SK-N-SH (cell line): Measurements from ENCODE around the gene DPEP2. TPM values are rescaled to one million over a fixed set of nuclear protein-coding genes. Genes with fewer than 3 reads are reported as not detected.

Source experiments
- CTCF ChIA-PET: fragments of 300-600, 350-600 bp; formaldehyde crosslinking; extraction: SDS; loops from one replicate; lab custom pipeline; 2021; lab: Yijun Ruan, JAX
- POLR2A ChIA-PET: fragments of 350-600 bp; sonication (Branson Sonifier 250); formaldehyde crosslinking; extraction: SDS; loops from one replicate; lab custom pipeline; 2020; ENCODE audit warnings: antibody characterized with exemption, inconsistent platforms; lab: Yijun Ruan, JAX
- DNase-seq: peaks from one replicate; pipeline ENCODE4 v3.0.0; 2012
- H2AFZ ChIP-seq: fragments of 200-600 bp; sonication (generic); 2 replicates; pipeline ENCODE4 v1.8.1; 2016; ENCODE audit warnings: antibody characterized with exemption, mild to moderate bottlenecking, low read depth
- H3F3A ChIP-seq: fragments of 200-600 bp; sonication (generic); replicated peaks from 2 replicates; pipeline ENCODE3; 2016; ENCODE audit warnings: antibody characterized with exemption, mild to moderate bottlenecking; ENCODE audit not compliant: insufficient read depth
- H3K27ac ChIP-seq, 2 experiments: fragments of 200-500 bp in 1 of 2; fragments of 200-600 bp in 1 of 2; sonication (Bioruptor generic) in 1 of 2; sonication (generic), shearing (Covaris generic) in 1 of 2; 2 replicates each; pipeline versions ENCODE4 v1.5.1 to v1.6.1; 2014 to 2016; ENCODE audit warnings: low read depth in 2 of 2, inconsistent platforms in 1 of 2, low read length in 1 of 2, mild to moderate bottlenecking in 1 of 2, mixed read lengths in 1 of 2
- H3K27me3 ChIP-seq: fragments of 200-600 bp; sonication (generic), shearing (Covaris generic); 2 replicates; pipeline ENCODE4 v1.6.1; 2016; ENCODE audit warnings: mixed run types; ENCODE audit not compliant: insufficient read depth
- H3K36me3 ChIP-seq, 2 experiments: fragments of 200-500 bp in 1 of 2; fragments of 200-600 bp in 1 of 2; sonication (Bioruptor generic) in 1 of 2; sonication (generic) in 1 of 2; replicated peaks in 1 of 2; 2 replicates each; pipeline versions ENCODE3 to v1.5.1; 2014 to 2016; ENCODE audit warnings: low read length in 1 of 2, mild to moderate bottlenecking in 1 of 2; ENCODE audit not compliant: insufficient read depth in 2 of 2, control insufficient read depth in 1 of 2
- H3K4me1 ChIP-seq, 2 experiments: fragments of 200-500 bp in 1 of 2; fragments of 200-600 bp in 1 of 2; sonication (Bioruptor generic) in 1 of 2; sonication (generic), shearing (Covaris generic) in 1 of 2; 2 replicates each; pipeline versions ENCODE4 v1.5.1 to v1.6.1; 2014 to 2016; ENCODE audit warnings: low read depth in 1 of 2, low read length in 1 of 2, mixed run types in 1 of 2; ENCODE audit not compliant: insufficient read depth in 2 of 2, control insufficient read depth in 1 of 2
- H3K4me2 ChIP-seq: fragments of 200-600 bp; sonication (generic), shearing (Covaris generic); 2 replicates; pipeline ENCODE4 v1.6.1; 2017; ENCODE audit warnings: mixed run types
- H3K4me3 ChIP-seq, 2 experiments: fragments of 200-500 bp in 1 of 2; fragments of 200-600 bp in 1 of 2; sonication (Bioruptor generic) in 1 of 2; sonication (generic), shearing (Covaris generic) in 1 of 2; 2 replicates each; pipeline versions ENCODE4 v1.5.1 to v1.8.1; 2014 to 2016; ENCODE audit warnings: low read depth in 2 of 2, inconsistent platforms in 1 of 2, low read length in 1 of 2, mild to moderate bottlenecking in 1 of 2, mixed read lengths in 1 of 2, moderate library complexity in 1 of 2
- H3K79me2 ChIP-seq: fragments of 200-600 bp; sonication (generic); 2 replicates; pipeline ENCODE4 v1.8.1; 2017; ENCODE audit warnings: mild to moderate bottlenecking; ENCODE audit not compliant: insufficient read depth
- H3K9ac ChIP-seq: fragments of 200-600 bp; sonication (generic); 2 replicates; pipeline ENCODE4 v1.6.1; 2017; ENCODE audit warnings: mixed run types
- H3K9me2 ChIP-seq: fragments of 200-600 bp; sonication (generic); 2 replicates; pipeline ENCODE4 v1.6.1; 2017; ENCODE audit warnings: mixed run types
- H3K9me3 ChIP-seq: fragments of 200-600 bp; sonication (generic); 2 replicates; pipeline ENCODE4 v1.6.1; 2017; ENCODE audit warnings: mixed run types, mild to moderate bottlenecking, moderate library complexity
- H4K20me1 ChIP-seq: fragments of 200-600 bp; sonication (generic); 2 replicates; pipeline ENCODE4 v1.6.1; 2017; ENCODE audit warnings: mild to moderate bottlenecking, mixed run types; ENCODE audit not compliant: insufficient read depth
- CHD2 ChIP-seq: fragments of 150-350 bp; IDR thresholded peaks from 2 replicates; pipeline ENCODE4 v1.6.1; 2018; ENCODE audit warnings: low read length; ENCODE audit not compliant: partially characterized antibody
- EP300 ChIP-seq, 2 experiments: IDR thresholded peaks; 2 replicates each; pipeline versions ENCODE4 v1.4.0 to v1.6.1; 2012; ENCODE audit warnings: borderline replicate concordance in 1 of 2, low read depth in 1 of 2, low read length in 1 of 2
- EZH2phosphoT487 ChIP-seq: fragments of 200-600 bp; sonication (generic); IDR thresholded peaks from 2 replicates; pipeline ENCODE4 v1.6.1; 2017; ENCODE audit warnings: low read depth, mixed run types, mild to moderate bottlenecking, antibody characterized with exemption, moderate library complexity, borderline replicate concordance
- FOXJ3 ChIP-seq: sonication (generic); formaldehyde crosslinking; IDR thresholded peaks from 2 replicates; pipeline ENCODE4 v1.5.1; 2020; ENCODE audit warnings: mild to moderate bottlenecking, missing genetic modification reagents
- FOXM1 ChIP-seq: IDR thresholded peaks from 2 replicates; pipeline ENCODE4 v1.4.0; 2012; ENCODE audit warnings: low read depth, mild to moderate bottlenecking
- GABPA ChIP-seq: IDR thresholded peaks from 2 replicates; pipeline ENCODE4 v1.4.0; 2012; ENCODE audit warnings: low read depth, mild to moderate bottlenecking
- GATA2 ChIP-seq: sonication (generic); formaldehyde crosslinking; IDR thresholded peaks from 2 replicates; pipeline ENCODE4 v1.5.0; 2020; ENCODE audit warnings: mild to moderate bottlenecking, missing genetic modification reagents
- MEF2A ChIP-seq: IDR thresholded peaks from 2 replicates; pipeline ENCODE4 v1.4.0; 2012; ENCODE audit warnings: low read depth, borderline replicate concordance
- MXI1 ChIP-seq: IDR thresholded peaks from 2 replicates; pipeline ENCODE4 v1.6.1; 2012; ENCODE audit warnings: mild to moderate bottlenecking, low read depth, low read length, improper control_type of control experiment
- NFIC ChIP-seq: IDR thresholded peaks from 2 replicates; pipeline ENCODE4 v1.4.0; 2012; ENCODE audit warnings: borderline replicate concordance
- RAD21 ChIP-seq: IDR thresholded peaks from 2 replicates; pipeline ENCODE4 v1.6.1; 2012; ENCODE audit warnings: mild to moderate bottlenecking, low read length
- RFX5 ChIP-seq: IDR thresholded peaks from 2 replicates; pipeline ENCODE4 v1.6.1; 2012; ENCODE audit warnings: mild to moderate bottlenecking, improper control_type of control experiment, low read length
- RXRA ChIP-seq: IDR thresholded peaks from 2 replicates; pipeline ENCODE4 v1.4.0; 2012; ENCODE audit warnings: low read depth, mild to moderate bottlenecking, borderline replicate concordance
- SIN3A ChIP-seq: IDR thresholded peaks from 2 replicates; pipeline ENCODE4 v1.6.1; 2012; ENCODE audit warnings: low read depth, mild to moderate bottlenecking, low read length, moderate library complexity, borderline replicate concordance
- TAF1 ChIP-seq: IDR thresholded peaks from 2 replicates; pipeline ENCODE4 v1.6.1; 2012; ENCODE audit warnings: low read depth, mild to moderate bottlenecking, low read length, moderate library complexity, borderline replicate concordance
- TEAD4 ChIP-seq: IDR thresholded peaks from 2 replicates; pipeline ENCODE4 v1.4.0; 2012; ENCODE audit warnings: mild to moderate bottlenecking, borderline replicate concordance; ENCODE audit not compliant: insufficient read depth
- YY1 ChIP-seq: IDR thresholded peaks from 2 replicates; pipeline ENCODE4 v1.4.0; 2012; ENCODE audit warnings: low read depth, mild to moderate bottlenecking
- WGBS: methylation state at CpG from one replicate; pipeline ENCODE4 v1.1.6; 2017; ENCODE audit warnings: low lambda C conversion rate; 5-methylcytosine and 5-hydroxymethylcytosine counted together
- polyA plus RNA-seq, 3 experiments: library from polyadenylated mRNA; depleted of rRNA; stranded (reverse); fragments of >200 nt; gene quantifications; 2 replicates each; pipeline ENCODE4 v1.2.3, GENCODE V29; 2012
- TF ChIP-seq, protein P1 (sequence below): IDR thresholded peaks from 2 replicates; pipeline ENCODE4 v1.4.0; 2012; ENCODE audit warnings: low read depth, borderline replicate concordance
- TF ChIP-seq, protein P2 (sequence below): fragments of 150-350 bp; IDR thresholded peaks from 2 replicates; pipeline ENCODE4 v1.6.1; 2017; ENCODE audit warnings: antibody characterized with exemption, low read length, low read depth, borderline replicate concordance
- TF ChIP-seq, protein P3 (sequence below): IDR thresholded peaks from 2 replicates; pipeline ENCODE4 v1.4.0; 2012; ENCODE audit warnings: low read depth
- TF ChIP-seq, protein P4 (sequence below): IDR thresholded peaks from 2 replicates; pipeline ENCODE4 v1.6.1; 2012; ENCODE audit warnings: mild to moderate bottlenecking, low read depth, low read length, moderate library complexity

Gene DPEP2
- polyA plus RNA-seq, 1 of the 3 experiments (the other 2 are of a cell fraction), result not detected

DNA sequence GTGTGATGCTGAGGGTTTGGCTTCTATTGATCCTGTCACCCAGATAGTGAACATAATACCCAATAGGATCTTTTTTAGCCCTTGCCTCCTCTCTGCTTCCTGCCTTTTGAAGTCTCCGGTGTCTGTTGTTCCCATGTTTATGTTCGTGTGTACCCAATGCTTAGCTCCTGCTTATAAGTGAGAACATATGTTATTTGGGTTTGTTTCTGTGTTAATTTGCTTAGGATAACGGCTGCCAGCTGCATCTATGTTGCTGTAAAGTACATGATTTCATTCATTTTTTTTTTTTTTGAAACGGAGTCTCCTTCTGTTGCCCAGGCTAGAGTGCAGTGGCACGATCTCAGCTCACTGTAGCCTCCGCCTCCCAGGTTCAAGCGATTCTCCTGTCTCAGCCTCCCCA, 46.8 kb upstream of the DPEP2 start (continued):
- TF ChIP-seq RXRA (no peak), RFX5 (no peak), TAF1 (no peak), MXI1 (no peak), YY1 (no peak), EP300 (IDR thresholded peaks at IDR 0.05; ENCODE audit: borderline replicate concordance in 1 of 2, low read depth in 1 of 2, low read length in 1 of 2) (no peak), NFIC (no peak), SIN3A (no peak)
- TF ChIP-seq, protein P1, sequence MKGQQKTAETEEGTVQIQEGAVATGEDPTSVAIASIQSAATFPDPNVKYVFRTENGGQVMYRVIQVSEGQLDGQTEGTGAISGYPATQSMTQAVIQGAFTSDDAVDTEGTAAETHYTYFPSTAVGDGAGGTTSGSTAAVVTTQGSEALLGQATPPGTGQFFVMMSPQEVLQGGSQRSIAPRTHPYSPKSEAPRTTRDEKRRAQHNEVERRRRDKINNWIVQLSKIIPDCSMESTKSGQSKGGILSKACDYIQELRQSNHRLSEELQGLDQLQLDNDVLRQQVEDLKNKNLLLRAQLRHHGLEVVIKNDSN, result no peak

DNA sequence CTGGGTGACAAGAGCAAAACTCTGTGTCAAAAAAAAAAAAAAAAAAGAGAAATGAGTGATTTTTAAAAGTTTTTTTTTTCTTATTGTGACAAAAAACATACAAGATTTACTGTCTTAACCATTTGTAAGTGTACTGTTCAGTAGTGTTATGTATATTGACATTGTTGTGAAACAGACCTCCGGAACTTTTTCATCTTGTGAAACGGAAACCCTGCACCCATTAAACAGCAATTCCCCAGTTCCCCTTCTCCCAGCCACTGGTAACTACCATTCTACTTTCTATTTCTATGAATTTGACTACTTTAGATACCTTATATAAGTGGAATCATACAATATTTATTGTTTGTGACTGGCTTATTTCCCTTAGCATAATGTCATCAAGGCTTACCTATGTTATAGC, 42.5 kb upstream of the DPEP2 start:
- DNase-seq, result no peak
- no peaks in the 10 kb centered on the region for H3K79me2 ChIP-seq
- POLR2A ChIA-PET, result no interaction called here
- CTCF ChIA-PET, result interaction anchor here (1.4 to 3.5 kb wide), 8 partner anchors 10 to 148 kb away, joined by 3 to 15 read pairs (median 10); no protein-coding TSS in a partner anchor
- no peak for TF ChIP-seq MXI1
- TF ChIP-seq, protein P2, sequence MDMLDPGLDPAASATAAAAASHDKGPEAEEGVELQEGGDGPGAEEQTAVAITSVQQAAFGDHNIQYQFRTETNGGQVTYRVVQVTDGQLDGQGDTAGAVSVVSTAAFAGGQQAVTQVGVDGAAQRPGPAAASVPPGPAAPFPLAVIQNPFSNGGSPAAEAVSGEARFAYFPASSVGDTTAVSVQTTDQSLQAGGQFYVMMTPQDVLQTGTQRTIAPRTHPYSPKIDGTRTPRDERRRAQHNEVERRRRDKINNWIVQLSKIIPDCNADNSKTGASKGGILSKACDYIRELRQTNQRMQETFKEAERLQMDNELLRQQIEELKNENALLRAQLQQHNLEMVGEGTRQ, result no peak
- TF ChIP-seq FOXJ3 (CRISPR knock-in tag), result no peak
- no peak for TF ChIP-seq GATA2 (CRISPR knock-in tag)
- TF ChIP-seq GABPA, result no peak
- no peak for TF ChIP-seq EP300 (IDR thresholded peaks at IDR 0.05; ENCODE audit: borderline replicate concordance in 1 of 2, low read depth in 1 of 2, low read length in 1 of 2)
- no peak for TF ChIP-seq CHD2
- no peak for TF ChIP-seq MEF2A
- TF ChIP-seq, protein P1, result no peak
- no peak for TF ChIP-seq EZH2phosphoT487
- no peak for TF ChIP-seq RFX5
- TF ChIP-seq FOXM1, result no peak
- TF ChIP-seq RAD21, result no peak
- no peak for TF ChIP-seq NFIC
- no peak for TF ChIP-seq TEAD4
- no peak for TF ChIP-seq YY1
- TF ChIP-seq, protein P3, sequence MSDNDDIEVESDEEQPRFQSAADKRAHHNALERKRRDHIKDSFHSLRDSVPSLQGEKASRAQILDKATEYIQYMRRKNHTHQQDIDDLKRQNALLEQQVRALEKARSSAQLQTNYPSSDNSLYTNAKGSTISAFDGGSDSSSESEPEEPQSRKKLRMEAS, result no peak
- TF ChIP-seq, protein P4, sequence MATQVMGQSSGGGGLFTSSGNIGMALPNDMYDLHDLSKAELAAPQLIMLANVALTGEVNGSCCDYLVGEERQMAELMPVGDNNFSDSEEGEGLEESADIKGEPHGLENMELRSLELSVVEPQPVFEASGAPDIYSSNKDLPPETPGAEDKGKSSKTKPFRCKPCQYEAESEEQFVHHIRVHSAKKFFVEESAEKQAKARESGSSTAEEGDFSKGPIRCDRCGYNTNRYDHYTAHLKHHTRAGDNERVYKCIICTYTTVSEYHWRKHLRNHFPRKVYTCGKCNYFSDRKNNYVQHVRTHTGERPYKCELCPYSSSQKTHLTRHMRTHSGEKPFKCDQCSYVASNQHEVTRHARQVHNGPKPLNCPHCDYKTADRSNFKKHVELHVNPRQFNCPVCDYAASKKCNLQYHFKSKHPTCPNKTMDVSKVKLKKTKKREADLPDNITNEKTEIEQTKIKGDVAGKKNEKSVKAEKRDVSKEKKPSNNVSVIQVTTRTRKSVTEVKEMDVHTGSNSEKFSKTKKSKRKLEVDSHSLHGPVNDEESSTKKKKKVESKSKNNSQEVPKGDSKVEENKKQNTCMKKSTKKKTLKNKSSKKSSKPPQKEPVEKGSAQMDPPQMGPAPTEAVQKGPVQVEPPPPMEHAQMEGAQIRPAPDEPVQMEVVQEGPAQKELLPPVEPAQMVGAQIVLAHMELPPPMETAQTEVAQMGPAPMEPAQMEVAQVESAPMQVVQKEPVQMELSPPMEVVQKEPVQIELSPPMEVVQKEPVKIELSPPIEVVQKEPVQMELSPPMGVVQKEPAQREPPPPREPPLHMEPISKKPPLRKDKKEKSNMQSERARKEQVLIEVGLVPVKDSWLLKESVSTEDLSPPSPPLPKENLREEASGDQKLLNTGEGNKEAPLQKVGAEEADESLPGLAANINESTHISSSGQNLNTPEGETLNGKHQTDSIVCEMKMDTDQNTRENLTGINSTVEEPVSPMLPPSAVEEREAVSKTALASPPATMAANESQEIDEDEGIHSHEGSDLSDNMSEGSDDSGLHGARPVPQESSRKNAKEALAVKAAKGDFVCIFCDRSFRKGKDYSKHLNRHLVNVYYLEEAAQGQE, result no peak
- TF ChIP-seq, all 33 proteins: peak for 0
- Histone ChIP-seq H3K36me3 (peaks cover 0 to 3% of the 10 kb centered on the region in 2 experiments), H3K9me2 (no peaks in the 10 kb centered on the region), H3F3A (no peaks in the 10 kb centered on the region), H3K9ac (no peak overlapping the region), H3K4me1 (no peaks in the 10 kb centered on the region), H3K9me3 (no peaks in the 10 kb centered on the region), H3K27ac (no peak overlapping the region), H3K4me2 (no peak overlapping the region), H3K27me3 (no peaks in the 10 kb centered on the region), H3K4me3 (no peak overlapping the region), H2AFZ (no peak overlapping the region), H4K20me1 (no peaks in the 10 kb centered on the region)
- 91% methylated on average over 2 of the region's 2 CpGs for WGBS
